ENCODE results near the gene PGAP1. TPM values are rescaled to one million over a fixed set of nuclear protein-coding genes. Genes with fewer than 3 reads are reported as not detected.

Gene PGAP1
- total RNA-seq, 1 experiment from 2014 or later: 29.4 TPM

DNA sequence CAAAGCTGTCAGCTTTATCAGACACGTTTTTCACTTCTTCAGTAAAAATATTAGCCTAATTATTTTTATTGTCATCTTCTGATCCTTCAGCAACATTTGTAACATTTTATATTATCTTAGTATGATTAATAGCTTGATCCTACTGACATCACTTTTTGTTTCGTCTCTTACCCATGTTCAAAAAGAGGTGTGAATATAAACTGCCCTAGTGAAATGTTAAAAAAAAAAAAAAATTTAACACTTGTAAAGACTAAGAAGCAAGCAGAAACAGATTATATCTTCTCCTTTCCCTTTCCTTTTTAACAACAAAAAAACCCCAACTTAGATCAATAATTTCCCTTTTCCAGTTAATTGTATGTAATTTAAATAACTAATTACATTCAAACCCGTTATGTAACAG is 81.1 kb downstream of the PGAP1 start (continued):
- TF ChIP-seq ZNF219 (CRISPR knock-in tag; IDR thresholded peaks at IDR 0.05; ENCODE audit: borderline replicate concordance): no peak
- no peak for TF ChIP-seq NFE2L1 (CRISPR knock-in tag; IDR thresholded peaks at IDR 0.05)
- no peak for TF ChIP-seq IRF2 (CRISPR knock-in tag; IDR thresholded peaks at IDR 0.05; ENCODE audit: borderline replicate concordance, low read depth)
- no peak for TF ChIP-seq JAZF1 (CRISPR knock-in tag; IDR thresholded peaks at IDR 0.05)
- no peak for TF ChIP-seq NFATC4 (CRISPR knock-in tag; IDR thresholded peaks at IDR 0.05)
- TF ChIP-seq, protein P1, sequence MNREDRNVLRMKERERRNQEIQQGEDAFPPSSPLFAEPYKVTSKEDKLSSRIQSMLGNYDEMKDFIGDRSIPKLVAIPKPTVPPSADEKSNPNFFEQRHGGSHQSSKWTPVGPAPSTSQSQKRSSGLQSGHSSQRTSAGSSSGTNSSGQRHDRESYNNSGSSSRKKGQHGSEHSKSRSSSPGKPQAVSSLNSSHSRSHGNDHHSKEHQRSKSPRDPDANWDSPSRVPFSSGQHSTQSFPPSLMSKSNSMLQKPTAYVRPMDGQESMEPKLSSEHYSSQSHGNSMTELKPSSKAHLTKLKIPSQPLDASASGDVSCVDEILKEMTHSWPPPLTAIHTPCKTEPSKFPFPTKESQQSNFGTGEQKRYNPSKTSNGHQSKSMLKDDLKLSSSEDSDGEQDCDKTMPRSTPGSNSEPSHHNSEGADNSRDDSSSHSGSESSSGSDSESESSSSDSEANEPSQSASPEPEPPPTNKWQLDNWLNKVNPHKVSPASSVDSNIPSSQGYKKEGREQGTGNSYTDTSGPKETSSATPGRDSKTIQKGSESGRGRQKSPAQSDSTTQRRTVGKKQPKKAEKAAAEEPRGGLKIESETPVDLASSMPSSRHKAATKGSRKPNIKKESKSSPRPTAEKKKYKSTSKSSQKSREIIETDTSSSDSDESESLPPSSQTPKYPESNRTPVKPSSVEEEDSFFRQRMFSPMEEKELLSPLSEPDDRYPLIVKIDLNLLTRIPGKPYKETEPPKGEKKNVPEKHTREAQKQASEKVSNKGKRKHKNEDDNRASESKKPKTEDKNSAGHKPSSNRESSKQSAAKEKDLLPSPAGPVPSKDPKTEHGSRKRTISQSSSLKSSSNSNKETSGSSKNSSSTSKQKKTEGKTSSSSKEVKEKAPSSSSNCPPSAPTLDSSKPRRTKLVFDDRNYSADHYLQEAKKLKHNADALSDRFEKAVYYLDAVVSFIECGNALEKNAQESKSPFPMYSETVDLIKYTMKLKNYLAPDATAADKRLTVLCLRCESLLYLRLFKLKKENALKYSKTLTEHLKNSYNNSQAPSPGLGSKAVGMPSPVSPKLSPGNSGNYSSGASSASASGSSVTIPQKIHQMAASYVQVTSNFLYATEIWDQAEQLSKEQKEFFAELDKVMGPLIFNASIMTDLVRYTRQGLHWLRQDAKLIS (CRISPR knock-in tag; IDR thresholded peaks at IDR 0.05; ENCODE audit: borderline replicate concordance): no peak
- TF ChIP-seq, protein P2, sequence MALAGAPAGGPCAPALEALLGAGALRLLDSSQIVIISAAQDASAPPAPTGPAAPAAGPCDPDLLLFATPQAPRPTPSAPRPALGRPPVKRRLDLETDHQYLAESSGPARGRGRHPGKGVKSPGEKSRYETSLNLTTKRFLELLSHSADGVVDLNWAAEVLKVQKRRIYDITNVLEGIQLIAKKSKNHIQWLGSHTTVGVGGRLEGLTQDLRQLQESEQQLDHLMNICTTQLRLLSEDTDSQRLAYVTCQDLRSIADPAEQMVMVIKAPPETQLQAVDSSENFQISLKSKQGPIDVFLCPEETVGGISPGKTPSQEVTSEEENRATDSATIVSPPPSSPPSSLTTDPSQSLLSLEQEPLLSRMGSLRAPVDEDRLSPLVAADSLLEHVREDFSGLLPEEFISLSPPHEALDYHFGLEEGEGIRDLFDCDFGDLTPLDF (CRISPR knock-in tag; IDR thresholded peaks at IDR 0.05): no peak

DNA sequence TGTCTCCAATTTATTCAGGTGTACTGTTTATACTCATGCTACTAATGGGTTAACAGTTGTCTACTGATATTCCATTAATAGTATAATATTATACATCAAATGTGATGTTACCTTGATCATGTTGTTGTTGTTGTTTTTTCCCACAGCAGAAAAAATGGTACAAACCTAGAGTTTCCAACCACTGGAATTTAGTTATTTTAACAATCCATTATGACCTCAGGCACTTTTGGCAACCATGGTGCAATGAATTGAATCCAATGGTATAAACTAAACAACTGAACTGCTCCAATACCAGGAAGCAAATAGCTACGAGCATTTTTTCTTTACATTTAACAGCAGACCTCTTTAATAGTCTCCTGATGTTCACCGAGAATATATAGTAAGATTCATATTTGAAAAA is 86.3 kb downstream of the PGAP1 start:
- Mint-ChIP-seq H3K27ac (no peak overlapping the region), H3K9me3 (no peaks in the 10 kb centered on the region), H3K4me3 (no peak overlapping the region), H3K4me1 (no peaks in the 10 kb centered on the region), H3K36me3 (peaks cover 19% of the 10 kb centered on the region), H3K27me3 (ENCODE audit: low read depth) (no peaks in the 10 kb centered on the region)
- DNase-seq (ENCODE audit: low spot score) (no peak), ATAC-seq (no peak)
- TF ChIP-seq GTF2I (CRISPR knock-in tag; conservative IDR thresholded peaks at IDR 0.05) (no peak), ZNF317 (CRISPR knock-in tag; IDR thresholded peaks at IDR 0.05; ENCODE audit: borderline replicate concordance, low read depth) (no peak), KAT7 (CRISPR knock-in tag; IDR thresholded peaks at IDR 0.05; ENCODE audit: borderline replicate concordance) (no peak), ZNF219 (CRISPR knock-in tag; IDR thresholded peaks at IDR 0.05; ENCODE audit: borderline replicate concordance) (no peak), GRHL2 (CRISPR knock-in tag; IDR thresholded peaks at IDR 0.05; ENCODE audit: insufficient replicate concordance, severe bottlenecking) (no peak), ETV6 (CRISPR knock-in tag; IDR thresholded peaks at IDR 0.05) (no peak)
- TF ChIP-seq, protein P3, sequence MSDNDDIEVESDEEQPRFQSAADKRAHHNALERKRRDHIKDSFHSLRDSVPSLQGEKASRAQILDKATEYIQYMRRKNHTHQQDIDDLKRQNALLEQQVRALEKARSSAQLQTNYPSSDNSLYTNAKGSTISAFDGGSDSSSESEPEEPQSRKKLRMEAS (CRISPR knock-in tag; IDR thresholded peaks at IDR 0.05): no peak
- TF ChIP-seq, protein P1 (CRISPR knock-in tag; IDR thresholded peaks at IDR 0.05; ENCODE audit: borderline replicate concordance): no peak
- CTCF ChIA-PET: no interaction called here
- POLR2A ChIA-PET: no interaction called here

DNA sequence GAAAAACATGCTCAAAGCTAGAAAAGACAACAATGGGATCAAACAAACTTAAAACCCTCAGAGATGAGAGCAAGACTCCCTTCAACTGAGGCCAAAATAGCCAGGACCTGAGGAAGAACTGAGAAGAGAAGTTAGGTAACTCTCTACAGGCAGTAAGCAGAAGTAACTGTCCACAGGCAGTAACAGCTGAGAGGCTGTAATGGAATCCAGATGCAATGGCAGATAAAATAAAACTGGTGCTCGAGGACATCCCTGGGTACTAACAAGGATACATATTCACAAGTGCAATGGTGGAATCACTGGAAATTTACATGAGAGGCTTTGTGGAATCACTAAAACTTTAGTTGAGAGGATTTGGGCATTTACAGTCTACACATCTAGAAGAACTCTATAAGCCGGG is 86.9 kb downstream of the PGAP1 start:
- no peak for ATAC-seq
- peaks cover 19% of the 10 kb centered on the region for H3K36me3 Mint-ChIP-seq
- DNase-seq (ENCODE audit: low spot score): no peak
- no peak overlapping the region for H3K27ac Mint-ChIP-seq
- ChIA-PET CTCF (no interaction called here), POLR2A (no interaction called here)
- no peak overlapping the region for H3K4me3 Mint-ChIP-seq
- H3K9me3 Mint-ChIP-seq: no peaks in the 10 kb centered on the region
- no peaks in the 10 kb centered on the region for H3K27me3 Mint-ChIP-seq (ENCODE audit: low read depth)
- no peaks in the 10 kb centered on the region for H3K4me1 Mint-ChIP-seq
- TF ChIP-seq ZNF425 (CRISPR knock-in tag; conservative IDR thresholded peaks at IDR 0.05) (no peak), ZBTB43 (CRISPR knock-in tag; IDR thresholded peaks at IDR 0.05) (no peak), ZNF219 (CRISPR knock-in tag; IDR thresholded peaks at IDR 0.05; ENCODE audit: borderline replicate concordance) (no peak)

Measured in WTC11 (cell line).